ENCODE data around the gene LLGL1. TPM values are rescaled to one million over a fixed set of nuclear protein-coding genes. Genes with fewer than 3 reads are reported as not detected.

LLGL1 gene
- polyA plus RNA-seq, 1 donor from 2014 or later, result 52.2 TPM

- no peak overlapping the region for H3K9ac ChIP-seq (ENCODE audit: low read length)
- H3K36me3 ChIP-seq (ENCODE audit: insufficient read depth, low read length), result peaks cover 5% of the 10 kb centered on the region
- H2AFZ ChIP-seq (ENCODE audit: low read depth, low read length), result no peak overlapping the region
- no peak overlapping the region for H3K27ac ChIP-seq (ENCODE audit: low read length)
- H3K9me3 ChIP-seq (ENCODE audit: low read length), result no peaks in the 10 kb centered on the region
- no peaks in the 10 kb centered on the region for H4K20me1 ChIP-seq (ENCODE audit: insufficient read depth)
- TF ChIP-seq CTCF (IDR thresholded peaks at IDR 0.05; ENCODE audit: poor library complexity, severe bottlenecking) (no peak), RAD21 (conservative IDR thresholded peaks at IDR 0.05) (no peak)
- H3K9me2 ChIP-seq (ENCODE audit: insufficient read depth, low read length), result no peaks in the 10 kb centered on the region
- H3K4me3 ChIP-seq (ENCODE audit: low read length), result no peak overlapping the region
- no peaks in the 10 kb centered on the region for H3K27me3 ChIP-seq (ENCODE audit: insufficient read depth, low read depth, low read length)
- no peak overlapping the region for H3K4me2 ChIP-seq (ENCODE audit: low read length)
- H3K79me2 ChIP-seq (replicated peaks; ENCODE audit: insufficient read depth, low read length), result no peaks in the 10 kb centered on the region
- no peaks in the 10 kb centered on the region for H3F3A ChIP-seq (ENCODE audit: insufficient read depth, low read length, poor library complexity, severe bottlenecking)
Observed at GRCh38 chr17:18241229-18241871, 15.9 kb downstream of the LLGL1 start.

GRCh38 chr17:18245038-18245776 is 19.8 kb downstream of the LLGL1 start:
- TF ChIP-seq SMC3 (conservative IDR thresholded peaks at IDR 0.05; ENCODE audit: poor library complexity) (no peak), MXI1 (conservative IDR thresholded peaks at IDR 0.05; ENCODE audit: poor library complexity, severe bottlenecking) (no peak), EZH2 (IDR thresholded peaks at IDR 0.05; ENCODE audit: borderline replicate concordance, insufficient read depth, low read length, poor library complexity, severe bottlenecking) (no peak), TAF1 (IDR thresholded peaks at IDR 0.05; ENCODE audit: low read depth) (no peak), POLR2AphosphoS5 (IDR thresholded peaks at IDR 0.05) (peak; percentile 20), EP300 (conservative IDR thresholded peaks at IDR 0.05; ENCODE audit: poor library complexity, severe bottlenecking) (no peak)
- Histone ChIP-seq H3F3A (ENCODE audit: insufficient read depth, low read length, poor library complexity, severe bottlenecking) (no peaks in the 10 kb centered on the region), H3K4me2 (ENCODE audit: low read length) (no peak overlapping the region), H3K9ac (ENCODE audit: low read length) (no peak overlapping the region), H3K9me3 (ENCODE audit: low read length) (no peaks in the 10 kb centered on the region), H3K9me2 (ENCODE audit: insufficient read depth, low read length) (no peaks in the 10 kb centered on the region), H3K27me3 (ENCODE audit: insufficient read depth, low read depth, low read length) (no peaks in the 10 kb centered on the region), H3K4me3 (ENCODE audit: low read length) (no peak overlapping the region), H3K36me3 (ENCODE audit: insufficient read depth, low read length) (peaks cover 5% of the 10 kb centered on the region), H3K27ac (ENCODE audit: low read length) (no peak overlapping the region), H3K79me2 (replicated peaks; ENCODE audit: insufficient read depth, low read length) (no peaks in the 10 kb centered on the region), H2AFZ (ENCODE audit: low read depth, low read length) (no peak overlapping the region), H4K20me1 (ENCODE audit: insufficient read depth) (no peaks in the 10 kb centered on the region)

GRCh38 chr17:18246109-18246725 is 20.8 kb downstream of the LLGL1 start:
- Histone ChIP-seq H3K27ac (ENCODE audit: low read length) (no peak overlapping the region), H3K36me3 (ENCODE audit: insufficient read depth, low read length) (peaks cover 5% of the 10 kb centered on the region), H3K79me2 (replicated peaks; ENCODE audit: insufficient read depth, low read length) (no peaks in the 10 kb centered on the region), H4K20me1 (ENCODE audit: insufficient read depth) (no peaks in the 10 kb centered on the region), H3K4me3 (ENCODE audit: low read length) (no peak overlapping the region), H2AFZ (ENCODE audit: low read depth, low read length) (no peak overlapping the region), H3F3A (ENCODE audit: insufficient read depth, low read length, poor library complexity, severe bottlenecking) (no peaks in the 10 kb centered on the region), H3K9ac (ENCODE audit: low read length) (no peak overlapping the region), H3K27me3 (ENCODE audit: insufficient read depth, low read depth, low read length) (no peaks in the 10 kb centered on the region), H3K9me3 (ENCODE audit: low read length) (no peaks in the 10 kb centered on the region), H3K4me2 (ENCODE audit: low read length) (no peak overlapping the region), H3K9me2 (ENCODE audit: insufficient read depth, low read length) (no peaks in the 10 kb centered on the region)
- no peak for TF ChIP-seq REST (IDR thresholded peaks at IDR 0.05; ENCODE audit: borderline replicate concordance)
- no peak for TF ChIP-seq RAD21 (conservative IDR thresholded peaks at IDR 0.05)
- no peak for TF ChIP-seq TAF1 (IDR thresholded peaks at IDR 0.05; ENCODE audit: low read depth)
- no peak for TF ChIP-seq EZH2 (IDR thresholded peaks at IDR 0.05; ENCODE audit: borderline replicate concordance, insufficient read depth, low read length, poor library complexity, severe bottlenecking)
- TF ChIP-seq SMC3 (conservative IDR thresholded peaks at IDR 0.05; ENCODE audit: poor library complexity), result no peak
- TF ChIP-seq CTCF (IDR thresholded peaks at IDR 0.05; ENCODE audit: poor library complexity, severe bottlenecking), result no peak
- TF ChIP-seq MXI1 (conservative IDR thresholded peaks at IDR 0.05; ENCODE audit: poor library complexity, severe bottlenecking), result no peak
- TF ChIP-seq EP300 (conservative IDR thresholded peaks at IDR 0.05; ENCODE audit: poor library complexity, severe bottlenecking), result no peak

All from neural cell (in vitro differentiated cells).